CD4-positive, alpha-beta T cell (primary cell): Measurements from ENCODE around the gene HPS1. TPM values are rescaled to one million over a fixed set of nuclear protein-coding genes. Genes with fewer than 3 reads are reported as not detected.

Experiments used
- ATAC-seq: fragments of 200-7000 bp; cut with Tn5 transposase; one replicate; pipeline ENCODE4 v1.10.0; 2022; ENCODE audit warnings: mild to moderate bottlenecking; ENCODE audit not compliant: poor library complexity
- CTCF ChIA-PET: fragments of 350-600 bp; sonication (Branson Sonifier 250); formaldehyde crosslinking; loops from one replicate; lab custom pipeline; 2021; ENCODE audit warnings: antibody characterized with exemption, inconsistent platforms; lab: Charles Lee
- POLR2A ChIA-PET: fragments of 350-600 bp; sonication (Branson Sonifier 250); formaldehyde crosslinking; loops from one replicate; lab custom pipeline; 2021; ENCODE audit warnings: antibody characterized with exemption, inconsistent platforms; lab: Charles Lee
- DNase-seq, 14 experiments: peaks; one replicate each; pipeline ENCODE4 v3.0.0-alpha.2; 2013 to 2020; ENCODE audit warnings: mixed read lengths in 2 of 14
- H3K27ac ChIP-seq, 2 donors: one replicate each; pipeline versions ENCODE4 v1.5.1 to v1.7.0; 2013; ENCODE audit warnings: low read length in 2 of 2, low read depth in 1 of 2, mild to moderate bottlenecking in 1 of 2
- H3K27me3 ChIP-seq, 2 experiments: 1 replicate in 1 of 2; 2 replicates in 1 of 2; pipeline versions ENCODE4 v1.6.1 to v1.7.0; 2013; ENCODE audit warnings: low read length in 2 of 2, control low read depth in 1 of 2, mild to moderate bottlenecking in 1 of 2, moderate library complexity in 1 of 2; ENCODE audit not compliant: insufficient read depth in 2 of 2, control insufficient read depth in 1 of 2
- H3K36me3 ChIP-seq: one replicate; pipeline ENCODE4 v1.6.1; 2013; ENCODE audit warnings: low read length, control low read depth; ENCODE audit not compliant: insufficient read depth
- H3K4me1 ChIP-seq: one replicate; pipeline ENCODE4 v1.6.1; 2013; ENCODE audit warnings: low read length, control low read depth; ENCODE audit not compliant: insufficient read depth
- H3K4me3 ChIP-seq: one replicate; pipeline ENCODE4 v1.5.1; 2013; ENCODE audit warnings: mild to moderate bottlenecking, low read length, moderate library complexity
- H3K9me3 ChIP-seq, 2 experiments: 1 replicate in 1 of 2; 2 replicates in 1 of 2; pipeline versions ENCODE4 v1.6.1 to v1.7.0; 2013; ENCODE audit warnings: low read length in 2 of 2, mild to moderate bottlenecking in 2 of 2, control low read depth in 1 of 2, moderate library complexity in 1 of 2; ENCODE audit not compliant: control insufficient read depth in 1 of 2, insufficient read depth in 1 of 2
- H3K27ac Mint-ChIP-seq: one replicate; pipeline ENCODE4 v1.8.0; 2020; ENCODE audit warnings: mixed read lengths
- H3K27me3 Mint-ChIP-seq: one replicate; pipeline ENCODE4 v1.8.0; 2021; ENCODE audit warnings: mixed read lengths
- H3K36me3 Mint-ChIP-seq: one replicate; pipeline ENCODE4 v1.8.0; 2021; ENCODE audit warnings: low read depth, mixed read lengths
- H3K4me1 Mint-ChIP-seq: one replicate; pipeline ENCODE4 v1.8.0; 2021; ENCODE audit warnings: low read depth, mixed read lengths
- H3K4me3 Mint-ChIP-seq: one replicate; pipeline ENCODE4 v1.8.0; 2020; ENCODE audit warnings: mild to moderate bottlenecking, mixed read lengths
- H3K9me3 Mint-ChIP-seq: one replicate; pipeline ENCODE4 v1.8.0; 2020; ENCODE audit warnings: mixed read lengths
- CTCF ChIP-seq: fragments of 200-600 bp; IDR thresholded peaks from one replicate; pipeline ENCODE4 v1.8.0; 2022; ENCODE audit warnings: antibody characterized with exemption, mild to moderate bottlenecking
- intact Hi-C, 2 experiments: fragments of 100-400 bp; cut with DNase I in 1 of 2; cut with micrococcal nuclease in 1 of 2; formaldehyde crosslinking; loops; one replicate each; pipeline versions ENCODE4 v1.15.1 to v1.9.0; 2023 to 2025; cut with DNase I, micrococcal nuclease
- total RNA-seq, 174 experiments: library from RNA in 2 of 174; stranded (reverse) in 2 of 174; gene quantifications; one replicate each; pipeline ENCODE4 v1.2.3 and lab custom pipeline; 2021 to 2026

Gene HPS1
- total RNA-seq, 2 experiments from 2014 or later = 49.8 to 50.5 TPM

- intact Hi-C loops = no loop called here
- H3K27me3 ChIP-seq = no peaks in the 10 kb centered on the region
- no peak overlapping the region for H3K27ac ChIP-seq
- no peak for DNase-seq
- no peak for TF ChIP-seq CTCF
- Mint-ChIP-seq H3K36me3 (peaks cover 13% of the 10 kb centered on the region), H3K27me3 (no peaks in the 10 kb centered on the region), H3K27ac (no peak overlapping the region), H3K4me3 (no peak overlapping the region), H3K9me3 (no peaks in the 10 kb centered on the region), H3K4me1 (peaks cover 26% of the 10 kb centered on the region)
- H3K4me3 ChIP-seq = no peak overlapping the region
- ChIA-PET POLR2A (no interaction called here), CTCF (no interaction called here)
- no peak for ATAC-seq
- H3K4me1 ChIP-seq = peaks cover 17% of the 10 kb centered on the region
- H3K9me3 ChIP-seq = no peaks in the 10 kb centered on the region
- peaks cover 2% of the 10 kb centered on the region for H3K36me3 ChIP-seq
Observed at GRCh38 chr10:98411768-98412167, 35.0 kb downstream of the HPS1 start.

- H3K4me1 Mint-ChIP-seq = peaks cover 26% of the 10 kb centered on the region
- H3K27ac Mint-ChIP-seq = no peak overlapping the region
- no peaks in the 10 kb centered on the region for H3K27me3 ChIP-seq
- intact Hi-C loops = no loop called here
- H3K36me3 ChIP-seq = no peaks in the 10 kb centered on the region
- H3K4me3 Mint-ChIP-seq = no peak overlapping the region
- H3K9me3 ChIP-seq = no peaks in the 10 kb centered on the region
- no peak overlapping the region for H3K4me3 ChIP-seq
- H3K4me1 ChIP-seq = peaks cover 17% of the 10 kb centered on the region
- H3K36me3 Mint-ChIP-seq = peaks cover 9% of the 10 kb centered on the region
- ATAC-seq (no peak), DNase-seq (no peak)
- no peak overlapping the region for H3K27ac ChIP-seq
- TF ChIP-seq CTCF = no peak
- H3K27me3 Mint-ChIP-seq = no peaks in the 10 kb centered on the region
- CTCF ChIA-PET = no interaction called here
- no peaks in the 10 kb centered on the region for H3K9me3 Mint-ChIP-seq
- POLR2A ChIA-PET = no interaction called here
Observed at GRCh38 chr10:98411166-98411565, 35.6 kb downstream of the HPS1 start.

GRCh38 chr10:98410759-98411158 lies 36.0 kb downstream of the HPS1 start:
- Histone ChIP-seq H3K9me3 (no peaks in the 10 kb centered on the region), H3K4me1 (peaks cover 17% of the 10 kb centered on the region), H3K27ac (no peak overlapping the region), H3K4me3 (no peak overlapping the region), H3K27me3 (no peaks in the 10 kb centered on the region), H3K36me3 (no peaks in the 10 kb centered on the region)
- ChIA-PET POLR2A (no interaction called here), CTCF (no interaction called here)
- TF ChIP-seq CTCF = no peak
- H3K27me3 Mint-ChIP-seq = no peaks in the 10 kb centered on the region
- DNase-seq = no peak
- ATAC-seq = no peak
- no peak overlapping the region for H3K4me3 Mint-ChIP-seq
- peaks cover 7% of the 10 kb centered on the region for H3K36me3 Mint-ChIP-seq
- peaks cover 26% of the 10 kb centered on the region for H3K4me1 Mint-ChIP-seq
- intact Hi-C loops = no loop called here
- H3K27ac Mint-ChIP-seq = no peak overlapping the region
- H3K9me3 Mint-ChIP-seq = no peaks in the 10 kb centered on the region
